Dedifferentiated amniotic fluid mesenchymal stem cell (primary cell): Measurements from ENCODE around the gene RNF144B.

Experiments
- DNase-seq: peaks from one replicate; pipeline ENCODE4 v3.0.0-alpha.2; 2016; ENCODE audit errors: extremely low spot score

The RNF144B gene

GRCh38 chr6:18511211-18511610, 124.1 kb downstream of the RNF144B start:
- DNase-seq, result no peak

DNA sequence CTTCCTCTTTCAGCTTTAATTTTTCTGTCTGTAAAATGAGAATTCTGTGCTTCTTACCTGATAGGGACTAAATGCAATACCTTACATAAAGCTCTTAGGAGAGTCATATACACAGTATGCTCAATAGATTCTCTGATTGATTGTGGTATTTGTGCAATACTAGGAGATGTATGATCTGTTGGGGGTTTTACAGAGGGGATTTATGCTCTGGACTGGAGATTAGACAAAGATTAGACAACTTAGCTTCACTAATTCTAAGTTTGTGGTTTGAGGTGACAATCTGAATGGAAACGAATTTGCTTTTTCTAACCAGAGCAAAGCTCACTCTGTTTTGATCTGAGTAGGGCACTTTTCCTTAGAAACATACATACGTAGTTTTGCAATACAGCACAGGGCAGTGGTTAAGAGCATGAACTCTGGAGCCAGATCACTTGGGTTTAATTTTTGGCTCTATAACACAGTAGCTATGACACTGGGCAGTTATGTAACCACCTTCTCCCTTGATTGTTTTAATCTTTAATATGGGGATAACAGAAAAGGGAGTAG, 126.2 kb downstream of the RNF144B start:
- DNase-seq, result no peak

- DNase-seq, result no peak
These were observed 127.0 kb downstream of the RNF144B start for GRCh38 chr6:18514180-18514579.

DNA sequence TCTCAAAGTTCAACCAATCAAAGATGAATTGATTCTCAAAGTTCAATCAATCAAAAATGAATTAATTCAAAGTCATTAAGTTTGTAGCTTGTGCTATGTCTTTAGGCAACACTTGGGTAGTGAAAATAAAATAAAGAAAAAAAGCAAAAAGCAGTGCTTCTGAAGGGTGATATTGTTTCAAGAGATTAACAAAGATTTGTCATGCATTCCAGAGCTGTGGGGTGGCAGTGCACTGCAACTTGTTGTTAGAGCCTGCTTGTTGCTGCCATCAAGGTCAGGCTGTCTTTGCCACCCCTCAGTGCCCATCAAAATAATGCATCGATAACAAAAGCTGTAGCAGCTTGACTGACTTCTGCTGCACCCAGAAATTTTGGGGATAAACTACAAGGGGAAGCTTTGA, 128.6 kb downstream of the RNF144B start:
- no peak for DNase-seq
